Psoas muscle (tissue), 8 donors: ENCODE results near the gene MAN1B1. TPM values are rescaled to one million over a fixed set of nuclear protein-coding genes. Genes with fewer than 3 reads are reported as not detected.

Experiments
- ATAC-seq, 4 donors: fragments of 200-7000 bp; cut with Tn5 transposase; one replicate each; pipeline ENCODE4 v1.9.1; 2020; ENCODE audit warnings: moderate library complexity in 3 of 4, mild to moderate bottlenecking in 2 of 4
- DNase-seq, 2 donors: peaks; one replicate each; pipeline ENCODE4 v3.0.0-alpha.2; 2020
- H3K27ac ChIP-seq: fragments of 200-600 bp; one replicate; pipeline ENCODE4 v1.8.0; 2022
- H3K27me3 ChIP-seq, 3 donors: fragments of 200-600 bp in 1 of 3; one replicate each; pipeline versions ENCODE4 v1.6.1 to v1.8.0; 2013 to 2022; ENCODE audit warnings: low read length in 2 of 3, mild to moderate bottlenecking in 2 of 3, moderate library complexity in 1 of 3; ENCODE audit not compliant: insufficient read depth in 3 of 3
- H3K36me3 ChIP-seq, 2 donors: fragments of 200-600 bp in 1 of 2; one replicate each; pipeline versions ENCODE4 v1.6.1 to v1.8.0; 2013 to 2022; ENCODE audit warnings: low read depth in 1 of 2, mild to moderate bottlenecking in 1 of 2, moderate library complexity in 1 of 2; ENCODE audit not compliant: insufficient read depth in 1 of 2
- H3K4me1 ChIP-seq: fragments of 200-600 bp; one replicate; pipeline ENCODE4 v1.8.0; 2022
- H3K4me3 ChIP-seq: fragments of 200-600 bp; one replicate; pipeline ENCODE4 v1.8.0; 2022; ENCODE audit warnings: mild to moderate bottlenecking
- H3K9me3 ChIP-seq: fragments of 200-600 bp; one replicate; pipeline ENCODE4 v1.8.0; 2022
- WGBS, 3 donors: extraction: QIAGEN DNeasy Blood & Tissue Kit; methylation state at CpG; one replicate each; pipeline versions ENCODE4 v1.1.6 to v1.1.7; 2013; 5-methylcytosine and 5-hydroxymethylcytosine counted together
- intact Hi-C, 2 donors: fragments of 100-400 bp; cut with DNase I; formaldehyde crosslinking; loops; one replicate each; pipeline versions ENCODE4 v1.11.0 to v1.14.2; 2022
- polyA plus RNA-seq, 3 donors: library from polyadenylated mRNA; stranded (reverse); fragments of 200-250 nt; gene quantifications; one replicate each; pipeline ENCODE4 v1.2.3, GENCODE V29; 2013
- total RNA-seq, 4 donors: library from RNA; stranded (reverse); fragmentation: NEBNext Ultra II Directional in 2 of 4; extraction: Animal tissue kit (Norgen Biotek cat#: 25700) in 2 of 4; gene quantifications; one replicate each; pipeline versions ENCODE4 v1.2.1 to v1.2.4, GENCODE V29; 2021 to 2023
- TF ChIP-seq, protein P1 (sequence below): fragments of 200-600 bp; IDR thresholded peaks from one replicate; pipeline ENCODE4 v1.8.0; 2022; ENCODE audit warnings: antibody characterized with exemption
- donor health status: healthy with polysubstance abuse.
- donor health status: DM: no; HTN: no; CAD: no; lungs with moderate emphysema.
- donor health status: Bipolar disorder and iron deficiency.
- donor health status: healthy.
- donor health status: DM: yes; HTN: yes; CAD: no.
- donor health status: DM: no; HTN: no; CAD: no.
- donor health status: DM: no; HTN: no; CAD: no.
- donor health status: DM: yes; HTN: yes; CAD: no.

The MAN1B1 gene
- total and polyA plus RNA-seq, 7 donors = 13.1 to 24.4 (median 14.6) TPM

DNA sequence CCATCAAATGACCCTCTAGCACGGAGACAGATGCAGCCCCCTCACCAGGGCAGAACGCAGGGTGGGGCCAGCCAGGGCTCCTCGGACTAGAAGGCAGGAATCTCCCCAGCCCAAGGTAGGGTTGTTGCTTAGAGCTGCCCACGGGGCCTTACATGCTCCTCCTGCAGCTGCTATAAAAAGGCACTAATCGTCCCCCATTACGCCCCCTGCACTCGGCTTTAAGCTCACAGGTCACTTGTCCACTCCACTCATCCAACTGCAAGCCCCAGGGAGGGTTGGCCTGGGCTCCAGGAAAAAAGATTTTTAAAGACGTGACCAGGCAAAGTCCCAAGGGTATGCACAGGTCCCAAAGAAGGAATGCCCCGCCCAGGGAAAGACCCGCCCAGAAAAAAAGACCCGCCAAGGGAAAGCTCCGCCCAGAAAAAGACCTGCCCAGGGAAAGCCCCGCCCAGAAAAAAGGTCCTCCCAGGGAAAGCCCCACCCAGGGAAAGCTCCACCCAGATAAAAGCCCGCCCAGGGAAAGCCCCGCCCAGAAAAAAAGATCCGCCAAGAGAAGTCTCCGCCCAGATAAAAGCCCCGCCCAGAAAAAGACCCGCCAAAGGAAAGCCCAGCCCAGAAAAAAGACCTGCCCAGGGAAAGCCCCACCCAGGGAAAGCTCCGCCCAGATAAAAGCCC lies 63.3 kb downstream of the MAN1B1 start:
- H3K9me3 ChIP-seq = no peaks in the 10 kb centered on the region
- DNase-seq (peak in 1 of 2 donors; percentile 42), ATAC-seq (peak in 1 of 4 donors; percentile 11)
- intact Hi-C loops = no loop called here
- no peaks in the 10 kb centered on the region for H3K4me1 ChIP-seq
- H3K36me3 ChIP-seq = no peaks in the 10 kb centered on the region
- WGBS, 3 donors = 40 to 61% (median 50%) methylated on average over 20 of the region's 20 CpGs
- H3K27me3 ChIP-seq = peaks cover 0 to 33% (median 10%) of the 10 kb centered on the region in 3 donors
- no peak overlapping the region for H3K4me3 ChIP-seq
- H3K27ac ChIP-seq = no peak overlapping the region
- TF ChIP-seq, protein P1, sequence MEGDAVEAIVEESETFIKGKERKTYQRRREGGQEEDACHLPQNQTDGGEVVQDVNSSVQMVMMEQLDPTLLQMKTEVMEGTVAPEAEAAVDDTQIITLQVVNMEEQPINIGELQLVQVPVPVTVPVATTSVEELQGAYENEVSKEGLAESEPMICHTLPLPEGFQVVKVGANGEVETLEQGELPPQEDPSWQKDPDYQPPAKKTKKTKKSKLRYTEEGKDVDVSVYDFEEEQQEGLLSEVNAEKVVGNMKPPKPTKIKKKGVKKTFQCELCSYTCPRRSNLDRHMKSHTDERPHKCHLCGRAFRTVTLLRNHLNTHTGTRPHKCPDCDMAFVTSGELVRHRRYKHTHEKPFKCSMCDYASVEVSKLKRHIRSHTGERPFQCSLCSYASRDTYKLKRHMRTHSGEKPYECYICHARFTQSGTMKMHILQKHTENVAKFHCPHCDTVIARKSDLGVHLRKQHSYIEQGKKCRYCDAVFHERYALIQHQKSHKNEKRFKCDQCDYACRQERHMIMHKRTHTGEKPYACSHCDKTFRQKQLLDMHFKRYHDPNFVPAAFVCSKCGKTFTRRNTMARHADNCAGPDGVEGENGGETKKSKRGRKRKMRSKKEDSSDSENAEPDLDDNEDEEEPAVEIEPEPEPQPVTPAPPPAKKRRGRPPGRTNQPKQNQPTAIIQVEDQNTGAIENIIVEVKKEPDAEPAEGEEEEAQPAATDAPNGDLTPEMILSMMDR = no peak

DNA sequence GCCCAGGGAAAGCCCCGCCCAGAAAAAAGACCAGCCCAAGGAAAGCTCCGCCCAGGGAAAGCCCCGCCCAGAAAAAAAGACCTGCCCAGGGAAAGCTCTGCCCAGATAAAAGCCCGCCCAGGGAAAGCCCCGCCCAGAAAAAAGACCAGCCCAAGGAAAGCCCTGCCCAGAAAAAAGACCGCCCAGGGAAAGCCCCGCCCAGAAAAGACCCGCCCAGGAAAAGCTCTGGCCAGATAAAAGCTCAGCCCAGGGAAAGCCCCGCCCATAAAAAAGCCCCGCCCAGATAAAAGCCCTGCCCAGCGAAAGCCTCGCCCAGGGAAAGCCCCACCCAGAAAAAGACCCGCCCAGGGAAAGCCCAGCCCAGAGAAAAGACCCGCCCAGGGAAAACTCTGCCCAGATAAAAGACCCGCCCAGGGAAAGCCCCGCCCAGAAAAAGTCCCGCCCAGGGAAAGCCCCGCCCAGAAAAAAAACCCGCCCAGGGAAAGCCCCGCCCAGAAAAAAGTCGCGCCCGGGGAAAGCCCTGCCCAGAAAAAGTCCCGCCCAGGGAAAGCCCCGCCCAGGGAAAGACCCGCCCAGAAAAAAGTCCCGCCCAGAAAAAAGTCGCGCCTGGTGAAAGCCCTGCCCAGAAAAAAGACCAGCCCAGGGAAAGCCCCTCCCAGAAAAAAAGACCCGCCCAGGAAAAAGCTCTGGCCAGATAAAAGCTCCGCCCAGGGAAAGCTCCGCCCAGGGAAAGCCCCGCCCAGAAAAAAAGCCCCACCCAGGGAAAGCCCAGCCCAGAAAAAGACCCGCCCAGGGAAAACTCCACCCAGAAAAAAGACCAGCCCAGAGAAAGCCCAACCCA lies 64.1 kb downstream of the MAN1B1 start:
- peaks cover 0 to 36% (median 14%) of the 10 kb centered on the region in 3 donors for H3K27me3 ChIP-seq
- H3K9me3 ChIP-seq = no peaks in the 10 kb centered on the region
- H3K4me3 ChIP-seq = no peak overlapping the region
- intact Hi-C loops = no loop called here
- no peak overlapping the region for H3K27ac ChIP-seq
- no peaks in the 10 kb centered on the region for H3K36me3 ChIP-seq
- TF ChIP-seq, protein P1 = no peak
- DNase-seq (peak in 1 of 2 donors; percentile 72), ATAC-seq (peak; percentile 42 to 78 (median 66))
- H3K4me1 ChIP-seq = no peaks in the 10 kb centered on the region
- WGBS, 3 donors = 23 to 41% (median 38%) methylated on average over 33 to 34 of the region's 34 CpGs

DNA sequence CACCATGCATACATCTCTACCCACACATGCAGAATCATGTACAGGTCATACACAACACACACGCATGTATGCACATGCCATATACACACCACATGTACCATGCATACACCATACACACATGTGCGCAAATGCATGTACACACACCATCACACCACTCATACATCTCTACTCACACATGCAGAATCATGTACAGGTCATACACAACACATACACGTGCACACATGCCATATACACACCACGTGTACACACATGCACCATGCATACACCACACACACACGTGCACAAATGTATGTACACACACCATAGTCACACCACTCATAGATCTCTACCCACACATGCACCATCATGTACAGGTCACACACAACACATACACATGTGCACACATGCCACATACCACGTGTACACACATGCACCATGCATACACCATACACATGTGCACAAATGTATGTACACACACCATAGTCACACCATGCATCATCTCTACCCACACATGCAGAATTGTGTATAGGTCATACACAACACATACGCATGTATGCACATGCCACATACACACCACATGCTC lies 66.1 kb downstream of the MAN1B1 start:
- WGBS, 3 donors = 91 to 93% (median 92%) methylated on average over 7 of the region's 7 CpGs
- TF ChIP-seq, protein P1 = no peak
- Histone ChIP-seq H3K4me3 (no peak overlapping the region), H3K27me3 (peaks cover 0 to 38% (median 19%) of the 10 kb centered on the region in 3 donors), H3K36me3 (no peaks in the 10 kb centered on the region), H3K4me1 (no peaks in the 10 kb centered on the region), H3K9me3 (no peaks in the 10 kb centered on the region), H3K27ac (no peak overlapping the region)
- intact Hi-C loops = no loop called here
- DNase-seq (no peak), ATAC-seq (no peak)

DNA sequence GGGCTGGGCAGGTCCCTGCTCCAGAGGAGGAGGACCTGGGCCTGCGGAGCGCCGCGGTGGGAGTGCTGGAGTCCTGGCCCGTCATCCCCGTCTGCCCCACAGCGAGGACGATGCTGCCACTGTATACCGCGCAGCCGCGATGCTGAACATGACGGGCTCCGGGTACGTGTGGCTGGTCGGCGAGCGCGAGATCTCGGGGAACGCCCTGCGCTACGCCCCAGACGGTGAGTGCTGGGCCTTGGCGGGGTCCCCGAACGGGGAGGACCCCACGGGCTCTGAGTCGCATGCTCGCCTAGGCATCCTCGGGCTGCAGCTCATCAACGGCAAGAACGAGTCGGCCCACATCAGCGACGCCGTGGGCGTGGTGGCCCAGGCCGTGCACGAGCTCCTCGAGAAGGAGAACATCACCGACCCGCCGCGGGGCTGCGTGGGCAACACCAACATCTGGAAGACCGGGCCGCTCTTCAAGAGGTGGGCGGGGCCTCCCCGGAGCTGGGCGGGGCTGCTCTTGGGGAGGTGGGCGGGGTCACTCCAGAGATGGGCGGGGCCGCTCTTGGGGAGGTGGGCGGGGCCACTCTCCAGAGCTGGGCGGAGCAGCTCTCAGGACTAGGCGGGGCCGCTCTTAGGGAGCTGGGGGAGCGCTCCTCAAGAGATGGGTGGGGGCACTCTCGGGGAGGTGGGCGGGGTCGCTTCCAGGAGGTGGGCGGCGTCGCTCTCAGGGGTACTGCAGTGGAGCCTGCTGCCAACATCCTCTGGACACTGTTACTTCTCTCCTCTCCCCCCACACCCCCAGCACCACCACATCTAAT lies 70.0 kb downstream of the MAN1B1 start:
- ATAC-seq = peak; percentile 70 to 87 (median 78)
- Histone ChIP-seq H3K9me3 (no peaks in the 10 kb centered on the region), H3K4me3 (no peak overlapping the region), H3K4me1 (no peaks in the 10 kb centered on the region), H3K36me3 (no peaks in the 10 kb centered on the region), H3K27me3 (peaks cover 0 to 69% (median 37%) of the 10 kb centered on the region in 3 donors), H3K27ac (no peak overlapping the region)
- no peak for DNase-seq
- intact Hi-C loops = no loop called here
- 2 to 4% (median 3%) methylated on average over 52 to 65 of the region's 65 CpGs for WGBS, 3 donors
- TF ChIP-seq, protein P1 = no peak
